HG02870 (cell line): ENCODE measurements around the gene STS.

Source experiments
- ATAC-seq: cut with Tn5 transposase; IDR thresholded peaks from one replicate; pipeline ENCODE4 v1.9.1; 2021; ENCODE audit warnings: mild to moderate bottlenecking, moderate library complexity; ENCODE audit not compliant: unreplicated experiment

Gene STS

GRCh38 chrX:7147413-7147977, at the start of gene STS:
Gene STS, plus strand, starts transcription at chrX:7147712. Its CDS starts 105,488 bp downstream, at chrX:7253200.
- ATAC-seq: peak; percentile 30

- no peak for ATAC-seq
Observed at GRCh38 chrX:7100022-7100421, 47.5 kb upstream of the STS start.

DNA sequence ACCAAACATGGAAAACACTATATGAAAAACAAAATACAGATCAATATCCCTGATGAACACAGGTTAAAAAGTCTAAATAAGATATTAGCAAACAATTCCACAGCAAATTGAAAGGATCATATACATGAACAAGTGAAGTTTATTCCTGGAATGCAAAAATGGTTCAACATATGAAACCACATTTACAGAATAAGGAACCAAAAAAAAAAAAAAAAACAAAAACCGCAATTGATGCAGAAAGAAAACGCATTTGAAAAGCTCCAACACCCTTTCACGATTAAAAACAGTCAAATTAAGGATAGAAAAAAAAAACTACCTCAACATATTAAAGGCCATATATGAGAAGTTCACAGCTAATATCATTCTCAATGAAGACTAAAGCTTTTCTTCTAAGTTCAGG, 45.4 kb upstream of the STS start:
- no peak for ATAC-seq

DNA sequence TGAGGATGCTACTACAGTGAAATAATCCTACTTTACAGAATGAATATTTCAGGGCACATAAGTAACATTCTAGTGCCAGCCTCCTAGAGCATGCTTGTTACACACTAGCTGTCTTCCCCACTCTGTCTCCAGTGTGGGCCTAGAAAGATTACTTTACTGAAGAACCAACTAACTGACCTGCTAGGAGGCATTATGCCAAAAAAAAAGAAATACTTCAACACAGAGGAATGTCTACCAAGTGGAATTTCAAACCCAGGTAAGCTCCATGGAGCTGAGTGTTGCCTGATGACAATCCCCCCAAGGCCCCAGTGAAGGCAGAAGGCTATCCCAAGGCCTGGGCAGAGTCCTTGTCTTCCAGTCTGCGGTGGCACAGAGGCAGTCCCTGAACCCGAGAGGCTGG, 40.9 kb upstream of the STS start:
- no peak for ATAC-seq

GRCh38 chrX:7108030-7108429, 39.5 kb upstream of the STS start:
- ATAC-seq: no peak

GRCh38 chrX:7109049-7109531, 38.4 kb upstream of the STS start:
- ATAC-seq: no peak

DNA sequence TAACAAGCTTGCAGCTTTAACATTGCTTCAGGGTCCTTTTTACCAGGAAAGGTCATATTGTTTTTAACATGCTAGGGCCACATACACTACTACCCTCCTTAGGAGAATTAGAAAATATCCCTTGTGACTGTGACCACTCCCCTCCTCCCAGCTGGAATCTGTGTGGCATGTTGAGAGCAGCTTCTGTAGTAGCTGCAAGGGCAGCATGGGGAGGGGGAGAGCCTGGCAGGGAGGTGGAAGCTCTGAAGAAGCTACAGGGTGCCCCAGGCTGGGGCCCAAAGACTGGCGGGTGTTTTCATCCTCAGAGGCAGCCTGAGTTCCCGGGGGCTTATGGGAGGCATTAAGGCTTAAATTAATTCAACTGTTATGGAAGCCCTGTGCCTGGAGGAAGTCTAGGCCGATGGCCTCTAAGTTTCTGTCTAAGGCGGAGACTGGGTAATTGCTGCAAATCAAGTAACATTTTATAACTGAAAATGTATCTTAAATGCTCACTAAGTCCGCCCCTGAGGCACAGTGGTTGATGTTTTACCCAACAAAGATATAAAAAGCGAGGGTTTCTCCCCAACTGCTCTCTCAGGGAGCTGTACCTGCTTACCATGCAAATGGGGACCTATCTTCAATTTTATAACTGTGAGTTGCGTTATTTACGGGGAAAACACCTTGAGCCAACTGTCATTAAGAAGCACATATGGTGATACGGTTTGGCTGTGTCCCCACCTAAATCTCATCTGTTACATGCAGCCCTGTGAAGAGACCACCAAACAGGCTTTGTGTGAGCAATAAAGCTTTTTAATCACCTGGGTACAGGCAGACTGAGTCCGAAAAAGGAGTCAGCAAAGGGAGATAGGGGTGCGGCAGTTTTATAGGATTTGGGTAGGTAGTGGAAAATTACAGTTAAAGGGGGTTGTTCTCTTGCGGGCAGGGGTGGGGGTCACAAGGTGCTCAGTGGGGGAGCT, 37.4 kb upstream of the STS start:
- peak; percentile 66 for ATAC-seq

DNA sequence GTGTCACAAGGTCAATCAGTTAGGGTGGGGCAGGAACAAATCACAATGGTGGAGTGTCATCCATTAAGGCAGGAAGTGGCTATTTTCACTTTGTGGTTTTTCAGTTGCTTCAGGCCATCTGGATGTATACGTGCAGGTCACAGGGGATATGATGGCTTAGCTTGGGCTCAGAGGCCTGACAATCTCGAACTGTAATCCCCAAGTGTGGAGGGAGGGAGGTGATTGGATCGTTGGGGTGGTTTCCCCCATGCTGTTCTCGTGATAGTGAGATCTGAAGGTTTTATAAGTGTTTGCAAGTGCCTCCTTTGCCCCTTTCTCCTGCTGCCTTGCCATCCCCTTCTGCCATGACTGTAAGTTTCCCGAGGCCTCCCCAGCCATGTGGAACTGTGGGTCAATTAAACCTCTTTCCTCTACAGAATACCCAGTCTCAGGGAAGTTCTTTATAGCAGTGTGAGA, 36.7 kb upstream of the STS start:
- ATAC-seq: peak; percentile 41

GRCh38 chrX:7111518-7111917, 36.0 kb upstream of the STS start:
- no peak for ATAC-seq

DNA sequence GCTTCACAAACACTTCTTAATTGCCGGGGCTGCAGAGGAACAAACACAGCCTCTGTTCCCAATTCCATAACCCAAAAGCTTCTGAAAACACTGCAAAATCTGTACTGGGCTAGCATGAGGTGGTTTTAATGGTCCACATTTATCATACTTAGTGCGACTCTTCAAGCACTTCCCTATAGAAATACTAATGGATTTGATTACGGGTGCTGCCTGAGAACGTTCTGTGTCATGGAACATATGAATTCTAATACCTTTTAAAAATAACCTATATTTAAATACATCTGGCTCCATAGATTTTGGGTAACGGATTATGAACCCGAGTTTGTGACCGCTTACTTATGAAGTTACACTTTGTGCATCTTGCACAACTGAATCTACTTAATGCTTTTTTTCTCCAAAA, 35.4 kb upstream of the STS start:
- ATAC-seq: no peak

DNA sequence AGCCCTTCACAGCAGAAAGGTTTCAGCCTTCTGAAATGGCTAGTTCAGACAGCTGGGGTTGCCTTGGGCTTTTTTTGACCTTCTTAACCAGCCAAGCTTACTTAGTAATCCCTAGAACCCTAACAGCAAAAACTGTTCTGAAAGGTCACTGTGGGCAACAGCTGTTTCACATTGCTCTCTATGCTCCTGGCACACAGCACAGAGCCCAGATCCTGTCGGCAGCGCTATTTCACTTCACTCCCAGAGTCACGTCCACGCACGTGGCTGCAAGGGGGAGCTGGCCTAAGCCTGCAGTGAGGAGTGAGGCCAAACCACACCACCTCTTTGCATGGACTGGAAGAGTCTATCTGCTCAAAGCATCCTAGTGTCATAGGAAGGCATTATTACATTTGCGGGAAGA, 32.0 kb upstream of the STS start:
- ATAC-seq: peak; percentile 59

DNA sequence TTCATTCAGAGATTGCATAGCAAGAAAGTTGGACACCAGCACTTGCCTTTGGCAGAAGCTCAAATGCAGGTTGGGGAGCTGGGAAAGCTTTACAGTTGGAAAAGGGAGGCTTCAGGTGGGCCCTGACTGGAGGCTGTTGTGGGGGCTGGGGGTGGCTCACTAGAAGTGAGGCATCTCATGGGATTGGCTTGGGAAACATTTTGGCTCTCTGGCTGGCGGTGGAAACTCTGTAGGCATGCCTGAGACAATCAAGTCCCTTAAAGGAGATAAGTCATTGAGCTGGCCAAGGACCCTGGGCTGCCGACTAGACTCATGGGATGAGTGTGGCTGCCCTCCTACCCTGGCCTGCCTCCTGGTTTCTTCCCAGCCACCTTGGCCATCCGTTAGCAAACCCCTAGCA, 31.4 kb upstream of the STS start:
- ATAC-seq: no peak

DNA sequence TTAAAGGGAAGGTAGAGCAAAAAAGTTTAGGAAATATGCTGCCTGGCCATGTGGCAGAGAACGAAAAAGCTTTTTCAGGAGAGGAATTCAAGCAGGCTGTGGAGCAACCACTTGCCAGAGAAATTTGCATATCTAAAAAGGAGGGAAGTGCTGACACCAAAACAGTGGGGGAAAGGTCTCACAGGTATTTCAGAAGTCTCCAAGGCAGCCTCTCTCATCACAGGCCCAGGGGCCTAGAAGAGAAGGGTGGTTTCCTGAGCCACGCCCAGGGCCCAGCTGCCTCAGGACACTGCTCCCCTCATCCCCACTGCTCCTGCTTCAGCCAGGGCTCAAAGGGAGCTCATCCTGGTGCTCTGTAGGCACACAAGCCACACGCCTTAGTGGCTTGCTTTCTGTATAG, 29.9 kb upstream of the STS start:
- peak; percentile 38 for ATAC-seq

DNA sequence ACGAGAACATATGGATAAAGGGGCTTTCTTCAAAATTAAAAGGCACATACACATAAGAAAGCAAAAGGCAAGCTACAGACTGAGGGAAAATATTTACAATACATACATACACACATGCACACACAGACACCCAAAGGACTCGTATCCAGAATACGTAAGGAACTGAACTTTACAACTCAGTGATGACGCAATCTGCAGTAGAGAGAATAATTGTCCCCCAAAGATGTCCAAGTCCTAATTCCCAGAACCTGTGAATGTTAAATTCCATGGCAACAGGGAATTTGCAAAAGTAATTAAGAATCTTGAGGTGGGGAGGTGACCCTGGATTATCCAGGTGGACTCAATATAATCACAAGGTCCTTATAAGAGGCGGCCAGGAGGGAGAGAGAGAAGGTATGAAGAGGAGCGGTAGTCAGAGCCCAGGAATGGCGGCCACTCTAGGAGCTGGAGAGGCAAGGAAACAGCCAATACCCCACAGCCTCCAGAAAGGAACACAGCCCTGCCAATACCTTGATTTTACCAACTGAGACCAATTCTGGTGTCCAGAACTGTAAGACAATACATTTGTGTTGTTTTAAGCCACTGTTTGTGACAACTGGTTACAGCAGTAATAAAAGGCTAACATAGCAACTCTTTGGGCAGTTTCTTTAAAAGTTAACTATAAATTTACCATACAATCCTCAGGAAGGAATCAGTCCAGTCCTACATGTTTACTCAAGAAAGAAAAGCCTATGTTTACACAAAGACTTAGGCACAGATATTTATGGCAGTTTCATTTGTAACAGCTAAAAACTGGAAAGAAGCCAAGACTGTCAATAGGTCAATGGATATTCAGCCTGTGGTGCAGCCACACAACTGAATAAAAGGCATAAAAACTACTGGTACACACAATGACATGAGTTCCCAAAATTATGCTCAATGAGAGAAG, 27.3 kb upstream of the STS start:
- no peak for ATAC-seq

DNA sequence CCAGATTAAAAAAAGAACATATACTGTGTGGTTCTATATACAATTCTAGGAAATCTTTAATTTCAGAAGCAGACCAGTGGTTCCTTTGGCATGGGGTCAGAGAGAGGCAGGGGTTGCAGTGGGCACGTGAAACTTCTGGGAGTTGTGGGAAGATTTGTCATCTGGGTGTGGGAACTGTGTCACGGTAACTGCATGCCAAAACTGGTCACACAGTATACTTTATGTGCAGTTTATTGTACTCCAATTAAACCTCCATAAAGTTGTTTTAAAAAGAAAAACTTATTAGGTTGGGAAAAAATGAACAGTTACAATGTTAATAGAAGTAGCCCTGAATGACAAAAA, 26.7 kb upstream of the STS start:
- no peak for ATAC-seq

GRCh38 chrX:7127056-7127455, 20.5 kb upstream of the STS start:
- no peak for ATAC-seq

DNA sequence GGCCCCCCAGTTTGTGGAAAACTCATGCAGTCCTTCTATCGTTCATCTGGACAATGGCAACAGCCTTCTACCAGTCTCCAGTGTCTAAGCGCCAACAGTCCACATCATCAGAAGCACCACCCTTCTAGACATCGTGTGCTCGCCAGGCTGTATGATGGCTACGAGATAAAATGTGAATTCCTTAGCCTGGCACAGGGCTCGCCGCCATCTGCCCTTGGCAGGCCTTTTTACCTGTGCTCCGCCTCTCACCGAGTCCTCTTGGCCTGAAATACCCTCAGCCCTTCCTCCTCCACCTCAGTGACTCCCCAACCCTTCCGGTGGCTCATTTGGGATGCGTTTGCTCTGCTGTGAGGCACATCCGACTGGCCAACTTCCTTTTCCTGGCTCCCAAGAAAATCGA, 15.9 kb upstream of the STS start:
- ATAC-seq: no peak

GRCh38 chrX:7132335-7133049, 15.0 kb upstream of the STS start:
- peak; percentile 90 for ATAC-seq

GRCh38 chrX:7133050-7133440, 14.5 kb upstream of the STS start:
- peak; percentile 2 for ATAC-seq

DNA sequence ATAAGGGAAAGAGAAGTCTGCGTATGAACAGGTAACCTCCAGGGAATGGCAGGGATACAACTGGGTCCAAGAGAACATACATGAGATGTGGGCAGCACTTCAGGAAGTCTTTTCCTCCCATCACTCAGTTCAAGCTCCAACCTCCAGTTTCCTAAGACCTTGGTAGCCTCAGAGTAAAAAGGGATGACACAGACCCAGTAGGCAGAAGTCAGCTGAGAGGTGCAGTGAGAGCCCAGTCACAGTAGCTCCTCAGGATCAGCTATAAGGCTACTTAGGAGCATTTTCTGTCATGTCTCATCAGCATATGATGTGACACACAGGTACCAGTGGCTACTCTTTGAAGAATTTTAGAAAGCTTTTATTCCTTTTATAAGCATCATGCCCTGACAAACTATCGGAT, 12.5 kb upstream of the STS start:
- no peak for ATAC-seq
